ENCODE results near the gene PPP2R5E. TPM values are rescaled to one million over a fixed set of nuclear protein-coding genes. Genes with fewer than 3 reads are reported as not detected.

Gene PPP2R5E
- total and polyA plus RNA-seq, 2 of the 8 experiments (the other 6 are each of a cell fraction or from before 2014, with no cell fraction given): 6.8 to 64.6 TPM

DNA sequence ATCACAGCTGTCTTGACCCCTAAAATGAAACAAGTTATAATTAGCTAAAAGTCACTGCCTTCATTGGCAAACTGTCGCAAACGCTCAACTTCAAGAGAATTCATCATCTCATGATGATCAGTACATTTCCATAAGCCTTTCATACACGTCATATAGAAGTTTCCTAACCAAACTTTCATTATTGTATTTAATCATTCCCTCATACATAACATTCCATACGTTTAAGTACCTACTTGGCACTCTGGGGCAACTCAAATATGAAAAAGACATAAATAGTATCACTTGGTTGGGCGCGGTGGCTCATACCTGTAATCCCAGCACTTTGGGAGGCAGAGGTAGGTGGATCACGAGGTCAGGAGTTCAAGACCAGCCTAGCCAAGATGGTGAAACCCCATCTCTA, 12.4 kb upstream of the PPP2R5E start:
- Histone ChIP-seq H2BK120ac (replicated peaks; ENCODE audit: low read depth, low read length) (no peak overlapping the region), H3K9ac (replicated peaks in 1 of 4; ENCODE audit: extremely low read depth in 1 of 4, low read depth in 3 of 4, low read length in 3 of 4) (no peak overlapping the region), H3K27ac (ENCODE audit: low read depth, low read length) (no peak overlapping the region), H3K23ac (ENCODE audit: insufficient read length) (no peak overlapping the region), H2AK5ac (ENCODE audit: low read depth, low read length) (no peak overlapping the region), H2BK5ac (ENCODE audit: low read depth, low read length) (no peak overlapping the region), H3K4ac (replicated peaks; ENCODE audit: insufficient read length, low read depth, low read length) (no peak overlapping the region), H3K79me2 (ENCODE audit: control insufficient read depth in 1 of 2, insufficient read depth in 2 of 2, low read length in 2 of 2) (no peaks in the 10 kb centered on the region), H3K79me1 (ENCODE audit: low read depth, low read length) (no peaks in the 10 kb centered on the region), H3K56ac (replicated peaks; ENCODE audit: insufficient read length, low read depth, low read length) (no peak overlapping the region), H3K27me3 (replicated peaks in 1 of 4; ENCODE audit: control insufficient read depth in 3 of 4, extremely low read depth in 1 of 4, insufficient read depth in 3 of 4, low read length in 3 of 4) (no peaks in the 10 kb centered on the region), H2AFZ (ENCODE audit: low read length) (no peak overlapping the region), H4K8ac (ENCODE audit: extremely low read depth, insufficient read depth, low read length) (no peak overlapping the region), H4K5ac (ENCODE audit: insufficient read length, low read depth, low read length) (no peak overlapping the region), H3K36me3 (ENCODE audit: control insufficient read depth in 2 of 4, insufficient read depth in 4 of 4, low read length in 3 of 4) (no peaks in the 10 kb centered on the region), H3K18ac (ENCODE audit: extremely low read depth, low read length) (no peak overlapping the region), H3K4me1 (replicated peaks in 1 of 4; ENCODE audit: control insufficient read depth in 3 of 4, insufficient read depth in 4 of 4, low read length in 3 of 4) (no peaks in the 10 kb centered on the region), H3K4me2 (ENCODE audit: insufficient read depth in 1 of 2, low read depth in 2 of 2, low read length in 2 of 2) (no peak overlapping the region), H3K9me3 (ENCODE audit: insufficient read depth in 2 of 2, low read depth in 1 of 2, low read length in 1 of 2) (no peaks in the 10 kb centered on the region), H4K91ac (replicated peaks; ENCODE audit: insufficient read length, low read length) (no peak overlapping the region), H2BK20ac (ENCODE audit: low read length) (no peak overlapping the region), H4K20me1 (replicated peaks in 1 of 2; ENCODE audit: control insufficient read depth in 1 of 2, insufficient read depth in 2 of 2, low read length in 2 of 2) (no peaks in the 10 kb centered on the region), H2BK15ac (ENCODE audit: low read length) (no peak overlapping the region), H3K4me3 (ENCODE audit: extremely low read depth in 1 of 4, insufficient read depth in 2 of 4, low read depth in 3 of 4, low read length in 4 of 4) (no peak overlapping the region), H2BK12ac (ENCODE audit: low read depth, low read length) (no peak overlapping the region), H3K23me2 (ENCODE audit: low read depth, low read length) (no peaks in the 10 kb centered on the region), H3K14ac (ENCODE audit: insufficient read length) (no peak overlapping the region)
- TF ChIP-seq, protein P1, sequence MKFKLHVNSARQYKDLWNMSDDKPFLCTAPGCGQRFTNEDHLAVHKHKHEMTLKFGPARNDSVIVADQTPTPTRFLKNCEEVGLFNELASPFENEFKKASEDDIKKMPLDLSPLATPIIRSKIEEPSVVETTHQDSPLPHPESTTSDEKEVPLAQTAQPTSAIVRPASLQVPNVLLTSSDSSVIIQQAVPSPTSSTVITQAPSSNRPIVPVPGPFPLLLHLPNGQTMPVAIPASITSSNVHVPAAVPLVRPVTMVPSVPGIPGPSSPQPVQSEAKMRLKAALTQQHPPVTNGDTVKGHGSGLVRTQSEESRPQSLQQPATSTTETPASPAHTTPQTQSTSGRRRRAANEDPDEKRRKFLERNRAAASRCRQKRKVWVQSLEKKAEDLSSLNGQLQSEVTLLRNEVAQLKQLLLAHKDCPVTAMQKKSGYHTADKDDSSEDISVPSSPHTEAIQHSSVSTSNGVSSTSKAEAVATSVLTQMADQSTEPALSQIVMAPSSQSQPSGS (IDR thresholded peaks at IDR 0.05; ENCODE audit: low read length): no peak
- TF ChIP-seq PHF8 (conservative IDR thresholded peaks at IDR 0.05; ENCODE audit: low read depth, low read length) (no peak), SP2 (IDR thresholded peaks at IDR 0.05; ENCODE audit: low read length) (no peak)
- POLR2A ChIA-PET (ENCODE audit: partially characterized antibody): no interaction called here
- FAIRE-seq: no peak
- WGBS, 2 experiments (ENCODE audit: extremely low coverage in 1 of 2, insufficient coverage in 1 of 2, insufficient read length in 1 of 2, insufficient replicate concordance in 2 of 2, low coverage in 1 of 2, low lambda C conversion rate in 2 of 2, missing lambda C conversion rate in 1 of 2): 90% methylated on average over 7 of the region's 7 CpGs; no CpG with 5 or more reads in 1 of the 2 experiments
- no peak for DNase-seq (ENCODE audit: low read depth in 1 of 2, low spot score in 2 of 2)
- CTCF ChIA-PET (ENCODE audit: partially characterized antibody): interaction anchor here (0.7 to 1.4 kb wide), 2 partner anchors 10 to 166 kb away, joined by 4 to 5 read pairs; no protein-coding TSS in a partner anchor

All from H1 (cell line).